SKM-1 (cell line): ENCODE measurements around the gene AVPR1A.

Experiments used
- DNase-seq: peaks from one replicate; lab custom pipeline; 2025; ENCODE audit not compliant: unreplicated experiment; lab: John Stamatoyannopoulos, UW

The AVPR1A gene

GRCh38 chr12:63095369-63095980, 55.5 kb downstream of the AVPR1A start:
- no peak for DNase-seq

DNA sequence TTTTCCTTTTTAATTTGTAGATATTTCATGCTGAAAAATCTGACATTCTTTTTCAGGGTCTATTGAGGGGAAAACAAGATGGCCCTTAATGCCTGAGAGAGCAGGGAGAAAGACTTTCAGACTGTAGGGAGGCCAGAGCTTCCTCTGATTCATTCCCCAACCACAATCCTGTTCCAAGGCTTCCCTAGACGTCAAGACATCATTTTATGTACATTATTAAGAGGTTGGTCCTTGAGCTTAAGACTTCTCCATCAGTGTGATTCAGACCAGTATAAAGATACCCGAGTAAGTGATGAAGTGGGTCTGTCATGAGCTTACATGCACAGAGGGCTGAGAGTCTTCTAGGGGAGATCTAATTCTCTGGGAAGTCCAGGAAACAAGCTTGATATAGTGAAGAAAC, 57.3 kb downstream of the AVPR1A start:
- DNase-seq = no peak

DNA sequence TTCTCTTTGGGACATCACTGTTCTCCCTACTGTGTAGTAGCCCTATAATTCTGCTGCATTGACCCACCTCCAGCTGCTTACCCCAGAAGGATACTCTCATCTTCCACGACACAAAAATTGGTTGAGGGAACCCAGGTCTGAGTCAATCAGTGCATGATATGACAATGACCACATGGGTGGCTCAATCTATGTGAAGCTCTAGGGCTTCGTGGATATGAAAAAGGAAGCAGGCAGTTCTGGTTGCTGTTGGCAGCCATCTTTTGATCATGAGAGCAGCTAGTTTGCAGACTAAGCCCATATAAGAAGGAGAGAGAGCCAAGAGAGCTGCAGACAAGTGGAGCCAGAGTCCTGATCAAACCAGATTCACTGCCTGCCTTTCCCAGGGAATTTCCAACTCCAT, 57.9 kb downstream of the AVPR1A start:
- no peak for DNase-seq
